H54 (cell line): Measurements from ENCODE around the gene ADCY6.

Experiments
- DNase-seq: peaks from one replicate; pipeline ENCODE4 v3.0.0; 2011; ENCODE audit warnings: low spot score, mixed read lengths; ENCODE audit not compliant: insufficient read length
- FAIRE-seq: peaks from 3 replicates; lab custom pipeline; 2011; peaks lifted over from hg19 to GRCh38; lab: Jason Lieb, UNC
- POLR2A ChIP-seq: IDR thresholded peaks from 2 replicates; pipeline ENCODE4 v1.6.1; 2011; ENCODE audit warnings: low read depth, mild to moderate bottlenecking, low read length

Gene ADCY6

DNA sequence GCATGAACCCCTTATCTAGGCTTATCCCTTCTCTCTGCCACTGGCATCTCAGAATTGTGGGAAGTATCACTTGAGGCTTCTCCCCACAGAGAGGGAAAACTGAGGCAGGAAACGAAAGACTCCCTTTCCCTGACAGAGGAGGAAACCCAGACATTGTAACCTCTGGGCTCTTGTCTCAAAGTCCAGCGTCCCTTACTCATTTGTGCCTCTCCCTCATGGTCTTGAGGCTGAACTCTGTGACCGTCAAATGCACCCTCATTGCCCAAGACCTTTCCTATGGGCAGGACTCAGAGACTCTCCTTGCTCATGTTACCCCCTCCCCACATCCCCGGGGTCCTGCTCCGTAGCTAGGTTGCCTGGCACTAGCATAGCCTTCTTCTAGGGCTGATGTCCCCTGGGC is 33.2 kb upstream of the ADCY6 start:
- DNase-seq (no peak), FAIRE-seq (no peak)
- no peak for TF ChIP-seq POLR2A

DNA sequence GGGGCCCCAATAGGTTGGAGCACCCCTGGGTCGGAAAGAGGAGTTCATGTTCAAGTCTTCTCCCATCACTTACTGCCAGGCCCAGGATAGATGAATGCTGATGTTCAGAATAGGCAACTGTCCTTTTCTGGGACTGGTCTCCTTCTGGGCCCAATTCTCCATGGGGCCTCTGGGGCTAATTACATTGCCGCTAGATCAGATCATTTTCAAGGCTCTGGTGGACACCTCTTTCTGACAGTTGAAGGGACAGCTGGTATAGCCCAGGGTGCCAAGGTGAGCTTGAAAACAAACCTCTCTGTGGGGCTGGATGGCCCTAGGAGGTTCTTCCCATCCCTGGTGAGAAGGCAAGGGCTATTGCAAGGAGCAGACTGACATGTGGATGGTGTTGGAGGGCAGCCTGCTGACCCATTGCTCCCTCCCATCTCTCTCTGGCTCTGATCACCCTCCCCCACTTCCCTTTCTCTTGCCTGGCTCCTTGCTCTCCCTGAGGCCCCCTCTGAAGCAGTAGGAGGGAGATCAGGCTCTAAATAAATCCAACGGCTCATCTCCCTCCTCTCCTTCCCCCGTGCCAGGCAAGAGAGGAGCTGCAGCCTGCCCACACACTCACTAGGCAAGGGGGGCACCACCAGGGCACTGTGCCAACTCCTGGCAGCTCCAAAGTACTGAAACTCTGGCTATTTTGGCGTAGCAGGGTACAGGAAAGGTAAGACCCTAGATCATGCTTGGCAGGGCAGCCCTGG is 31.3 kb upstream of the ADCY6 start:
- no peak for TF ChIP-seq POLR2A
- DNase-seq, result no peak
- no peak for FAIRE-seq

DNA sequence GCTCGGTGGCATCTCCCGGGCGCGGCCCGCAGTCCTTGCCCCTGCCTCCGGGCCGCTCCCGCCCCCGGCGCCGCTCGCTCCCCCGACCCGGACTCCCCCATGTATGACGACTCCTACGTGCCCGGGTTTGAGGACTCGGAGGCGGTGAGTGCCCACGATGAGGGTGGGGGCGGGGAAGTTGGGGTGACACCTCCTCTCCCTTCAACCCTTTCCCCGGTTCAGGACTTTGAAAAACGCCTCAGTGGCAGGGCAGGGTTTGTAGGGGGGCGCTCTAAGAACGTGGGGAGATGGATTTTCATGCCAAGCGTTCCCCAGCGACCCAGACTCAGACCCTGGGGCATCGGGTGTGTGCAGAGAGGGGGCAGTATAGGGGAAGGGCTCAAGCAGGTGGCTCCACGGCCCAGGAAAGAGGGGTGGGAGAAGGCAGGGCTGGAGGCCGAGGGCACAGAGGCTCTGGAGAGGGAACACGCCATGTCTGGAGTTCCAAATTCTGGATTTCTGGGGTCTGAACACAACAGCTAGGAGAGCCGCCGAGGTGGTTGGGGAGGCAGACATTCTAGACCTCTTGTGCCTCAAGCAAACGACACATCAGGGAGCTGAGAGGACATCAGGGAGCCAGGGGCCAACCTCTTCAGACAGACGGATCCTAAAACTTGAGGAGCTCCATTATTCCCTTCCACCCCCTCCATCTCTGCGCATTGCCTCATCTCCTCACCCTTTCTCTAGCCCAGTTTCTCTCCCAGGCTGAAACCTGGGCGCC is 30.1 kb upstream of the ADCY6 start:
- FAIRE-seq (no peak), DNase-seq (no peak)
- TF ChIP-seq POLR2A, result no peak

DNA sequence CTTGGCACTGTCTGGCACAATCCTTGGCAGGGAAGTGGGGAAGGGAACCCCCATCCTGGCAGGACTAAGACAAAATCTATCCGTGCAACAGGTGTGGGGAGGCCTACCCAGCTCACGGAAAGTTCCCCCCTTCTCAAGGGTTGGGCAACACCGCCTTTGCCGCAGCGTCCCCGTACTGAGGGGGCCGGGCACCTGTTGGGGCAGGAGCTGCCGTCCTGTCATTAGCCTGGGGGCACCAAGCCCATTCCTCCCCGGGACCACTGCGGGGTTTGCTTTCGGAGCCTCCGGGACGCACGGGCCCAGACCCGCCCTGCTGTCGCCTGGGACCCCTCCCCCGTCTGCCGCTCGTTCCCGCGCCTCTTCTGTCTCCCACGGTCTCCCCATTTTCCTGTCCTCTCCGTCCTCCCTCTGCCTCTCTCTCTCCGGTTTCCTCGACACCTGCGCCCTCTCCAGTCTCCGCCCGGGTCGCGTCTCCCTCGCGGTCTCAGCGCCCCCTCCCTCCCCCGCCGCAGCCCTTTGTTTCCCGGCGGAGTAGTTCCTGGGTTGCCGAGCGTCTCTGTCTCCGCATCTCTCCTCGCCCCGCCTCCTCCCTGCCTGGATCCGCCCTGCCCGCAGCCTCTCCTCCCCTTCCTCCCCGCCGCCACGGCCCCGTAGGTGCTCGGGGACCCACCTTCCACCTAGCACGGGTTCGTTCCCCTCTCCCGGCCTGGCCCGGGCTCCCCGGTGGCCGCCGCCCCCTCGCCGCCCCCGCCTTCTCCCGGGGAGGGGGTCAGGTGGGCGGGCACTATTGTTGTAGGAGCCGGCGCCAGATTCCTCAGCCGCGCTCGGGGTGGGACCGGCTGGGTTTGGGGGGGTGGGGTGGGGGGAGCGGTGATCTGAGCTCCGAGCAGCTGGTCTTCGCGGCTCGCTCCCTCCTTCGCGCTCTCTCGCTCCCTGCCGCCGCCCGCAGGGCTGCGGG is 29.3 kb upstream of the ADCY6 start, which contains the start of gene CACNB3:
CACNB3 (plus strand) TSS at position 624 of the 958 bp plus-strand sequence. CDS start 434 bp downstream, outside the sequence.
- FAIRE-seq (no peak), DNase-seq (peak; percentile 64)
- TF ChIP-seq POLR2A, result peak; percentile 25; the same call in 1 of the 2 replicates

DNA sequence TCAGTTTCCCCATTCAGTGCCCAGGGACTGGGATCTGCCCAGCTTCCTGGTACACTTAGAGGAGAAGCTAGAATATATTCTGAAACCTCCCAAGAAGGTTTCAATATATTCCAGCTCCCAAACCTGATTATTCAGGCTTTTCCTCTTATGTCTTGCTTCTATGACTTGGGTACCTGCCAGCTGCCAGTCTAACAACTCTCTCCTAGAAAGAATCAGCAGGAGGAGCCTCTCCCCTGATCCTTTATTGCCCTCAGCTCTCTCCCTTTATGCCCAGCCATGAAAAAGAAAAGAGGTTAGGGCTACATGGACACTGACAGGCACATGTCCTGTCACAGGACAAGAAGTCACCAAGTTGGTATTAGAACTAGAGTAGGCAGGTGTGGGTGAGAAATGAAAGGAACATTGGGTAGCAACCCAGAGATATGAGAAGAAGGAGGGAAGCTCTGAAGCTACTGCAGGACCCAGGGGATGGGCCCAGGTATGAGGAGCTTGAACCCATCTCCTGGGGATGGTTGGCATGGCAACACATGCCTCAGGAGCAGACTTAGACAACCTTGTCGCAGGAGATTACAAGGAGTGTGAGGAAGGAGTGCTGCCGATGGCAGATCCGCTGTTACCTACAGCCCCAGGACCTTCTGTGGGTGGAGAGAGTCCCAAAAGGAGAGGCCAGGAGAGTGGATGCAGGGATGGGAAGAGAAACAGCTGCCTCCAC is 27.4 kb upstream of the ADCY6 start:
- FAIRE-seq, result no peak
- TF ChIP-seq POLR2A, result no peak
- no peak for DNase-seq

DNA sequence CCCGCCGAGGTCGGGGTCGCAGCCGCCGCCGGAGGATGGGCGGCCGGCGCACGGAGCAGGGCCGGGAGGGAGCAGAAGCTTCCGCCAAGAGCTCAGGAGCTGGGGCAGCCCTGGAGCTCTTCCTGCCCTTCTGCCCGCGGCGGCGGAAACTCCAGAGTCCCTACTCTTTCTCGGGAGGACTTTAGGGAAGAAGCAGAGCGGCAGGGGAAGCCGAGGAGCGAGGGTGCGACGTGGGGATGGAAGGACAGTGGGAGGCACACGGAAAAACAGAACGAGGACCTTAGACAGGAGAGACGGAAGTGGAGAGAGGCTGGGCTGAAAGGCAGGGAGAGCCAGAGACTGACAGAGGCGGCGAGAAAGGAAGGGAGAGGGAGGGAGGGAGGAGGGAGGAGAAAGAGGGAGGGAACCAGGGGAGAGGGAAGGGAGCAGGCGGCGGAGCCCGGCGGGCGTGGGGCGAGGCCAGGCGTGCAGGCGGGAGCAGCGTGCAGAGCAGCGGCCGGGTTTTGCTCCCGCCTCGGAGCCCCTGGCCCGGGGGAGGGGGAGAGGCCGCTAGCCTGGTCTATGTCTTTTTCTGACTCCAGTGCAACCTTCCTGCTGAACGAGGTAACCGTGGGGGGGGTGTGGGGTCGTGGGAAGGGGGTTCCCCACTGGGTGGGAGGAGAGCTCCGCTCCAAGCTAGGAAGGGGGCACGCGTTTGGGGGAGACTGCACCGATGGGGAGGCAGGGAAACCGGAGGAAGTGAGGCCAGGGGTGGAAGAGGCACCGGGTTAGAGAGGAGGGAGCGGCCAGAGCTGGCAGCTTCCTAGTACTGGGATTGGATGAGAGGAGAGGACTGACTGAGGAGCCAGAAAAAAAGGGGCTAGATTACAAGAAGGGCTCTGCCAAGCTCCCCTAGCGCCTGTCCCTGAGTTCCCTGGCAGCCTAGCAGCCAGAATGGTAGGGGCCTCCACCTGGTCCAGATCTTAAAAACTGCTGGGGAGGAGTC is 26.5 kb upstream of the ADCY6 start:
- peak; percentile 78 for TF ChIP-seq POLR2A
- DNase-seq (peak; percentile 83), FAIRE-seq (no peak)

DNA sequence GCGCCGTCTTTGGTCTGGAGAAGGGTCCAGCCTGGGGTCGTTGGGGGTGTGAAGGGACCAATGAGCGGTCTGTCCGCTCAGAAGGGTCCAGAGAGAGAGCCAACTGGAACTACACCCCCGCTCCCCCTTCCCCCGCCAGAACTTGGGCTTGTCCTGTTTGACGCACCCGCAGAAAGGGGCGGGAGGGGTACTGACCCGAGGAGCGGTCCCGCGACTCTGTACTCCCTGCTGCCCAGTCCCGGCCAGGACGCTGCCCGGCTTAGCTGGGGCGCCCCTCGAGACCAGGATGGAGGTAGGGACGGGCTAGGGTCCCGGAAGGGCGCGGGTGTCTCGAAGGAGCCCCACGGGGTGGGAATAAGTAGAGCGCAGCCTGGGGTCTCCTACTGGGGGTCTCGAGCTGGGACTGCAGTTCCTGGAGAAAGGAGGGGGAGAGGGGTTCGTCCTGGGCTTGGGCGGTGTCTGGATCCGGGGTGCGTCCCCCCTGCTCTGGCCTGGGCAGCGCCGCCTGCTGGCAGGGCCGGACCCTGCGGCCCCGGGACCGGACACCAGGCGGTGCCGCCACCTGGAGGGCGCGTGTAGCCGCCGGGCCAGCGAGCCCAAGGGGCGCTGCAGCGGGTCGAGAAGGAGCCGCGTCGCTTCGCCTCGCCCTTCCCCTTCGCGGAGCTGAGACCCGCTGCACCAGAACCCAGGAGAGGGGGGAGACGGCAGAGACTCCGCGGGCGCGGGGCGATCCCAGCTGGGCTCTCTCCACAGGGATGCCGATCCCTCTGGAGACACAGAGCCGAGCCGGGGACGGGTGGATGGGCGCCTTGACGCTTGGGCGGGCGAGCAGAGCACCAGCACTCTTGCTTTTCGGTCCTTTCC is 25.6 kb upstream of the ADCY6 start:
- no peak for FAIRE-seq
- peak; percentile 89 for DNase-seq
- peak; percentile 49 for TF ChIP-seq POLR2A

DNA sequence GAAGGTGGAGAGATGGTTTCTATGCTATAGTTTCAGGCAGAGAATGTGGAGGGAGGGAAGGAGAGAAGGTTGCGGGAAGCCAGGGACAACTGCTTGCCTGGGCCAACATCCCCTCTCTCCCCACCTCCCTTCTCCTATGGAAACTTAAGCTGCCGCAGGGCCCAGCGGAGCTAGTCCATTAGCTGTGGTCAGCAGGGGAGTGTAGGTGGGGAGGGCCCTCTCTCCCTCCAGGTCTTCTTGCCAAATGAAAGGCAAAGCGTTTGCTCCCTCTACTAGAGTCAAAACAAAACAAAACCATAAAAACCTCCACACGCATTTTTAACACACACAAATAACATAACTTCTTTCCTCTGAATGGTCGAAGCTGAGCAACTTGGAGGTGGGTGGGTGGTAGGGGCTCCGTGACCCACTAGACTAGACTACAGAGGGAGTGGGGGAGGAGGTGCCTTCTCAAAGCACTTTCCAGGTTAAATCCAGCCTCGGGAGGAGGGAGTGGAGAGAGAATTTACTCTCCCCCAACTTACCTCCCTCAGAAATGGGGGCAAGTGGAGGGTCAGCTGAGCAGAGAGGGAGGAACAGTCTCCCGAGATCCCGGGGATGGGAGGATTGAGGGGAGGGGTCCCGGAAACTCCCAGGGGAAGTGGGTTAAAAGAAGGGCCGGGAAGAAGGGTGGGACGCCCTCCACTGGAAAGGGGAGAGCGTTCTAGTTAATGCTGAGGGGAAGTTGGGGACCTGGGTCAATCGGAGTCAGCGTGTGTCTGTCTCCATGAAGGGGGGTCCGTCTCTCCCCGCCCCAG is 24.8 kb upstream of the ADCY6 start:
- no peak for DNase-seq
- TF ChIP-seq POLR2A, result no peak
- FAIRE-seq, result no peak

DNA sequence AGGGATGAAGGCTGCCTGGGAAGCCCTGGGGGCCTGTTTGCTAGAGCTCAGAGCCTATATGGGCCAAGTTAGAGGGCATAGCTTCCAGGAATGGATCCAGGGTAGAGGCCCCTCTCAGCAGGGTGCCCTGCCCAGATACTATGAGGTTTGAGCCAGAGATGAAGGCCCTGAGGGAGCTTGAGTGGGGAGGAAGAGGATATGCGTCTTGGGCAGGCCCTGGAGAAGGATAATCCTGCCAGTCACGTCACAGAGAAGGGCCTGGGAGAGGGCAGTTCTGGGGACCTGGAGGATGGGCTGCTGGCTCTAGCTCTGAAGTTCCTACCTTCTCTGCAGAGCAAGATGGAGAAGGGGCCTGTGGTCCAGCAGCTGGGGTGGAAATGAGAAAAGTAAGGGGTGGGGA is 23.5 kb upstream of the ADCY6 start:
- no peak for TF ChIP-seq POLR2A
- FAIRE-seq, result no peak

DNA sequence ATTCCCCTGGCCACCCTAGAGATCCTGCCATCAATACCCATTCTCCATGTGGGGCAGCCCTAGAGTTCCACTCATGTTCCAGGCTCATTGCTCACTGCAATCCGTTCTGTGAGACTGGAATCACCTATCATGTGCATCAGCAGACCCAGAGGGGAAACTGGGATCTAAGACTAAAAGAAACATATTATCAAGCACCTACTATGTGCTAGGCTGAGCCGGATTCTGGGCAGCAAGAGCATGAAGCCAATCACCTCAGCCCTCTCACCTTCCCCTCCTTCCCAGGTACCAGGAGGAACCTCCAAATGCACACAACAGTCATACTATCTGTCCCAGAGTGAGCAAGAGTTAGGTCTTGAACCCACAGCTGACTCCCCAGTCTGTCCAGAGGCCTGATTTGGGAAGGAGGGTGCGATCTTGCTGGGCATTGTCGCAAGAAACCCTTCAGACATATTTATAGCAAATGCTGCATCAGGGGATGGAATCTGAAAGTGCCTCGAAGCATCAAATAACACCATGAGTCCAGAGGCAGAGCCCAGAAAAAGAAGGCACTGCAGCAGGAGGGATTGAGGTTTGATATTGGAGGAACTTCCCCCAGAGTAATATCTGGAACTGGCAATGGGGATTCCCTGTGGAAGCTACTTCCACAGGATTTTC is 22.7 kb upstream of the ADCY6 start:
- FAIRE-seq (no peak), DNase-seq (no peak)
- no peak for TF ChIP-seq POLR2A

More for the DNA sequence above, 23.5 kb upstream of the ADCY6 start:
- no peak for DNase-seq
